CD4-positive, alpha-beta T cell treated with Interleukin-10 for 1 hour (primary cell): ENCODE measurements around the gene GRB2.
"Not testable (repeated sequence)": the region's sequence is repeated elsewhere in the genome, so short reads cannot be mapped to it uniquely, and the experiment has no call there.

Experiments used
- DNase-seq: peaks from one replicate; pipeline ENCODE4 v3.0.0-alpha.2; 2020

GRB2 gene

DNA sequence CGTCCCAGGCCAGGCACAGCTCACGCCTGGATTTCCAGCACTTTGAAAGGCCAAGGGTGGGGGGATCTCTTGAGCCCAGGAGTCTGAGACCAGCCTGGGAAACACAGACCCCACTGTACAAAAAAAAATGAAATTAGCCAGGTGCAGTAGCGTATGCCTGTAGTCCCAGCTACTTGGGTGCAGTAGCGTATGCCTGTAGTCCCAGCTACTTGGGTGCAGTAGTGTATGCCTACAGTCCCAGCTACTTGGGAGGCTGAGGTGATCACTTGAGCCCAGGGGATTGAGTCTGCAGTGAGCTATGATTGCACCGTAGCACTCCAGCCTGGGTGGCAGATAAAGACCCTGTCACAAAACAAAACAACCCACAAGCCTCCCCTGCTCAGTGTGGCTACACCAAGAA is 89.2 kb downstream of the GRB2 start:
- DNase-seq: no peak

DNA sequence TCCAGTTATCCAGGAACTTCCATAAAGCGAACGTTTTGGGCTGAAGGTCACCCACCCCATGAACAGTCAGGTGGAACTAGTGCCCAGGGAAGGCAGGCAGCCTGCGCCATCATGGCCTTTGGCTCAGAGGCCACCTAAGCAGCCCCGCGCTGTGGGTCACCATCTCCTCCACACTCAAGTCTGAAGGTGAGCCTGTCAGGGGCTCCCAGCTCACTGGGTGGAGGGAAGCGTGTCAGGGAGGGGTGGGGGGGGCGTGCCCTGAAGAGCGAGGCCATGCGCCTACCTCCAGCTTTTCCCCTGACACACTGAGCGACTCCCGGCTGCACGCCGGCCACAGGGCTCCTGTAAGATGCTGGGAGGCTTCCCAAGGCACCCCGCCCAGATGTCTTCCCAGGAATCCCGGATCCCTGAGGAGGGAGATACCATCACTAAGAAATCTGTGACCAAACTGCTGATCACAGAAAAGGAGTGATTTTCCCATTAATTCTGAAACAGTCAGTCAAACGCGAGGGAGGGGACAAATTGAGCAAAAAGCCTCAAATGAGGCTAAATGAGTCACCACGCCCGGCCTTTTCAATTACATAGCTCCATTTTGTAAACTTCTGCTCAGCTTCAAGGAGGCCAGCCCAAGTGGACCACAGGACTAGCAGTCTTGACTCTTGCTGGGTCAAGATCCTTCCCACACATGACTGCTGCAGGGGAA is 89.8 kb downstream of the GRB2 start:
- no peak for DNase-seq

DNA sequence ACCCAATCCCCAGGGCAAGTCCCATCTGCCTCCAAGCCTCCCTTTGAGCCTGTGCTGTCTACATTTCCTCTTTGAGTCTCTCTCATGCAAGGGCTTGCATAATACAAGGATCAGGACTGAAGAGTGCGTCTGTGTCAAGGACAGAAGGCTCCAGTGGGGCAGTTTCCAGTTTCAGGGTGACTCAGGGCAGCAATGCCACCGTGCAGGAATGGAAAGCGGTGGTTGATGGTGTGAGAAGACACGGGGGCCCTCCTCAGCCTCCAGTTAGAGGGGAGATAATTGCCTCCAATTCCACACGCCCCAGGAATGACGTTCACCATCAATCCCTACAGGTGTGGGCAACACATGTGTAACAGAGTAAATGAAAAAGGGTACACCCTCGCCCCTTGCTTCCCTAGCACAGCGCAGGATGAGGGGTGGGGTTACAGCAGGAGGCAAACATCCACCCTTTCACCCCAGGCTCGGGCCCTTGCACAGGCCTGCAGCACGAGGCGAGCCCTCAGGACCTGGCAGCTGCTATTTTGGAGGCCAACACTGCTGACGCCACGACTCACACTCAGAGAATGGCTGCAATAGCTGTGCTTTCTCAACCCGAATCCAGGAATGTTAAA is 91.4 kb downstream of the GRB2 start:
- no peak for DNase-seq

DNA sequence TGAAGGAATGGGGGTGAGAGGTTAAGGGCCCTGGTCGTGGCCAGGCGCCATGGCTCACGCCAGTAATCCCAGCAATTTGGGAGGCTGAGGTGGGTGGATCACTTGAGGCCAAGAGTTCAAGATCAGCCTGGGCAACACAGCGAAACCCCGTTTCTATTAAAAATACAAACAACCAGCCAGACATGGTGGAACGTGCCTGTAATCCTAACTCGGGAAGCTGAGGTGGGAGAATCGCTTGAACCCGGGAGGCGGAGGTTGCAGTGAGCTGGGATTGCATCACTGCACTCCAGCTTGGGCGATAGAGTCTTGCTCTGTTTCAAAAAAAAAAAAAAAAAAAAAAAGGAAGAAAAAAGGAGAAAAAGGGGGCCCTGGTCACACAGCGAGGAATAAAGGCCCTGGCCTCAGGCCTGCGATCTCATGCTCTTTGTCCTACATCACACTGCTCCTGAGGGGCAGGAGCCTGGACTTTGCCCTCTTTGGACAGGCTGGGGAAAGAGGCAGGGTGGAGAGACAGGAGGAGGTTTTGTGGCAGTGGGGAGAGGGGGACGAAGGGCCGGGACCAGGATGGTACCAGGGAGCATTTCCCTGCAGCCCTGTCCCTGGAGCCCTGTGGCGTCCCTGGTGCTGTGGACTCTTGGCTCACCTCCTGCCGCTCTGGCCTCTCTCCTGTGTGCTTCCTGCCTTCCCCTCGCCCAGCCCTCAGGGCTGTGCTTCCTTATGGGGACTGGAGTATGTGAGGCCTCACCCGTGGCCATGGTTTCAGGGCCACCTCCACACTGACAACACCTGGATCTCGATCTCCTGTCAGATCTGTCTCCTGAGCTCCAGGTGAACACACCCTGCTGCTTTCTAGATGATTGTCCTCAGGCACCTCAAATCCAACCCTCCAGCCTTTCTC is 96.5 kb downstream of the GRB2 start:
- DNase-seq: no peak

DNA sequence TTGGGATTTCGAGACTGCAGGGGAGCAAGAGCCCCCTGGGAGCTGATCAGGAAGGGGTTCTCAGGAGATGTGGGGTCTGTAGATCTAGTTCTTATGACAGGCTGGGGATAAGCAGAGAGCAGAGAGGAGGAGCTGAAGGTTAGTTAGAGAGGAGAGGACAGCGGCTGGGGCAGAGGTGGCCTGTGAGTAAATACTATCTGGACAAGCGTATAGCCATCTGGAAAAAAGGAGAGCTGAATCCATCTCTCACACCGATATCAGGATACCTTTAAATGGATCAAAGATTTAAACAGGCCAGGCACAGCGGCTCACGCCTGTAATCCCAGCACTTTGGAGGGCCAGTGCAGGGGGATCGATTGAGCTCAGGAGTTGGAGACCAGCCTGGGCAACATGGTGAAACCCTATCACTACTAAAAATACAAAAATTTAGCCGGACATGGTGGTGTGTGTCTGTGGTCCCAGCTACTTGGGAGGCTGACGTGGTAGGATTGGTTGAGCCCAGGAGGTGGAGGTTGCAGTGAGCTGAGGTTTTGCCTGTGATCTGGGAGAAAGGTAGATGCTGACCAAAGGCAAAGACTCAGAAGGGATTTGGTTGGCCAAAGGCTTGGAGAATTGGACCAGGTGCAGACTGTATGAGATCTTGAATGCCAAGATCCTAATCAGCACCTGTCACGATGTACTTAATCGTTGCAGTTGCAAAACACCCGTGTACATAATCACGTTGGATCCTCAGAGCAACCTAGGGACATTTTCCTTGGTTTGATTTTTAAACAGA is 97.3 kb downstream of the GRB2 start:
- DNase-seq: no peak

DNA sequence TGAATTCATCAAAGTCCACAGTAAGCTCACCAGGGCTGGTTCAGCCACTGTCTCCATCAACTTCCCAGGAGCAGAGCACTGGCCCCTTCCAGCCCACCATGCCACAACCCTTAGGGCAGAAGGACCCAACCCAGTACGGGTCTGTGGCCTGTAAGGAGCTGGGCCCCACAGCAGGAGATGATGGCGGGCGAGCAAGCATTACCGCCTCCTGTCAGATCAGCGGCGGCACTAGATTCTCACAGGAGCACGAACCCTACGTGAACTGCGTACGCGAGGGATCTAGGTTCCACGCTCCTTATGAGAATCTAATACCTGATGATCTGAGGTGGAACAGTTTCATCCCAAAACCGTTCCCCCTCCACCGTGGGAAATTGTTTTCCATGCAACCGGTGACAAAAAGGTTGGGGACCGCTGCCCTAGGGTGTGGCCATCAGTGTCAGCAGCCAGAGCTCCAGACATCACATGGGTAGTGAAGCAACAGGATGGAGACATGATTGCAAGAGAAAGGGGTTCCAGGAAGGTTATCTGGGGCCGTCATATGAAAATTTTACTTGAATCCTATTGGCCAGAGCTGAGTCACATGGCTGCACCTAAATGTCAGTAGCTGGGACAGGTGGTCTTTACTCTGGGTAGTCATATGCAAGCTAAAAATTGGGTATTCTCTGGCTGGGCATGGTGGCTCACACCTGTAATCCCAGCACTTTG is 103.8 kb downstream of the GRB2 start:
- no peak for DNase-seq

DNA sequence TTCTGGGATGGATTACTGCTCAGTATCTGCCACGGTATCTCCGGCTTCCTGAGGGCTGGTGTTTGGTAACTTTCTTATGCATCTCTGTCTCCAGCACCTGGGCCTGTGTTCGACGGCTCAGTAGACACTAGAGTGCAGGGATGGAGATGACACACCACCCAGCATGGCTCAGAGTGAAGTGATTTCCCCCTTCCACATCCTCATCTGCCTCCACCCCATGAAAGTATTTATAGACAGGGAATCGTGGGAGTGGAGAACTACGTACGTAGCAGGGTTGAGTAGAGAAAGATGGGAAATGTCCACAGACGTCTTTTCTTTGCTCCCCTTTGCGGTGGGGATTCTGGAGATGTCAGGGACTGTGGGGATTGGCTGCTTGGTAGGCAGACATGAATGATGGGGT is 104.4 kb downstream of the GRB2 start:
- DNase-seq: no peak

DNA sequence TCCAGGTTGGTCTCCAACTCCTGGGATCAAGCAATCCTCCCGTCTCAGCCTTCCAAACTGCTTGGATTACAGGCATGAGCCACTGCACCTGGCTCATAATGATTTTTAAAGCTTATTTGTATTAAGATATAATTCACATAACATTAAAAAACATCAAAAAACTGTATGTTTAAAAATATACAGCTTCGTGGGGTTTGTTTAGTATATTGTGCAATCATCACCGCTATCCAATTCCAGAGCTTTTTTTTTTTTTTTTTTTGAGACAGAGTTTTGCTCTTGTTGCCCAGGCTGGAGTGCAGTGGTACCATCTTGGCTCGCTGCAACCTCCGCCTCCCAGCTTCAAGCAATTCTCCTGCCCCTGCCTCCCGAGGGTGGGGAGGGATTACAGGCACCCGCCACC is 105.2 kb downstream of the GRB2 start:
- DNase-seq: no peak

DNA sequence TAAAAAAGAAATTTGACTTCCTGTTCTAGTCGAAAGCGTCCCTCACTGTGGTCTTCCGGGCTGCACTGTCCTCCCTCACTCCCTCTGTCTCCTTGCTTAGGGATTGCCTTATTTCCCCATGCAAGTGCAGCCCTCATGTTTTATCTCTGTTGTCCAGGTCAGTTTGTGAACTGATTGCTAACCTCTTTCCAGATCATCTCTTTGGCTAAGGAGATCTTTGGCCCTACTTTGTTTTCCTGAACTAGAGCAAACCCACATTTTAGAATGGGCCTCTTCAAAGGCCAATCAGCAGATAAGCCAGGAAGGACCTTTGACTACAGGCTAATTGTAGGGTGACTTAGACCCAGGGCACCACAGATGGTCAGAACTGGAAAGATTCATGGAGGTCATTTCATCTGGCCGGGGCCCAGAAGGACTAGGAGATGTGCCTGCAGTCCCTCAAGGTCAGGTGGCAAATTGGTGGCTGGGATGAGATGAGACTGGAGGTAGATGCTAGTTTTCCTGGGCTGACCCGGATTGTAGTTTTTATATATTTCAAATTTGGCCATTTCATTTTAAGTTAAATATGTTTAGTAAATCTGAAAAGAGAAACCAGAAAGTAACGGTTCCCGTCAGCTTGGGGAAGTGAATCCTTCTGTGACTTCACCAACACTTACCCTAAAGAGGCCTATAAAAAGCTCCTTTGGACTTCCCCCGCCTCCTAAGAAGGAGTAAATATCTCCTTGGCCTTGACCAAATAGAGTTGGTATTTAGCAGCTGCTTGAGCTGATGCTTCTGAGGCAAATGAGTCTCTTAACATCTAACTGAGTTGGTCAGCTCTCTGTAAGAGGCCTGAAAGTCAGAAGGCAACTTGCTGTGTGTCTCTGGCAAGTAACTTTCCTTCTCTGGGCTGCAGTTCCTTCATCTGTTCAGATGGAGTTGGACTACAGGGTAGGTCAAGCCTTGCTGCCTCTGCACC is 110.0 kb downstream of the GRB2 start:
- DNase-seq: peak; percentile 28

DNA sequence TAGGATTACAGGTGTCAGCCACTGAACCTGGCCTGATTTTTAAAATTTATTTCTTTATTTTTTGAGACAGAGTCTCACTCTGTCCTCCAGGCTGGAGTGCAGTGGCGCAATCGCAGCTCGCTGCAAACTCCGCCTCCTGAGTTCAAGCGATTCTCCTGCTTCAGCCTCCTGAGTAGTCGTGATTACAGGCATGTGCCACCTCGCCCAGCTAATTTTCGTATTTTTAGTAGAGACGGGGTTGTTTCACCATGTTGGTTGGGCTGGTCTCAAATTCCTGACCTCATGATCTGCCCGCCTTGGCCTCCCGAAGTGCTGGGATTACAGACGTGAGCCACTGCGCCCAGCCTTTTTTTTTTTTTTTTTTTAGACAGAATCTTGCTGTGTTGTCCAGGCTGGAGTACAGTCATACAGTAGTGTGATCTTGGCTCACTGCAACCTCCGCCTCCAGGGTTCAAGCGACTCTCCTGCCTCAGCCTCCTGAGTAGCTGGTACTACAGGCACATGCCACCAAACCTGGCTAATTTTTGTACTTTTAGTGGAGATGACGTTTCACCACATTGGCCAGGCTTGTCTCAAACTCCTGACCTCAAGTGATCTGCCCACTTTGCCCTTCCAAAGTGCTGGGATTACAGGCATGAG is 112.5 kb downstream of the GRB2 start:
- not testable (repeated sequence) for DNase-seq

DNA sequence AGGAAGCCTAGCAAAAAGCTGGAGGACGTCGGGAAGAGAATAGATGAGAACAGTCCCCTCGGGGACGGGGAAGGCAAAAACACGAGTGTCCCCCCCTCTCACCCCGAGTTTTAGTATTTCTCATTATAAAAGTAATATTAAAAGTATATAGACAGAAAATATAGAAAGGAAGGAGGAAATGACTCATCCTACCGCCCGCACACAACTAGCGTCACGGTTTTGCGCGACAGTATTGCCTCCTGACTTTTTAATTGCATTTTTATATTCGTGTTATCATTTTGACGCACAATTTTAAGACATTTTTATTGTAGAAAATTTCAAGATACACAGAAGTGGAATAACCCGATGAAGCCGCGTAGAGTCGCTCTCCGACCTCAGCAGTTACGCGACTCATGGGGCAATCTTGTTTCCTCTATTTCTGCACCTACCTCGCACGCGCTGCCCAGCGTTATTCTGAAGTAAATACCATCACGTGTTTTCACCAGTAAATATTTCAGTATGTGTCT is 115.6 kb downstream of the GRB2 start:
- DNase-seq: peak; percentile 62

DNA sequence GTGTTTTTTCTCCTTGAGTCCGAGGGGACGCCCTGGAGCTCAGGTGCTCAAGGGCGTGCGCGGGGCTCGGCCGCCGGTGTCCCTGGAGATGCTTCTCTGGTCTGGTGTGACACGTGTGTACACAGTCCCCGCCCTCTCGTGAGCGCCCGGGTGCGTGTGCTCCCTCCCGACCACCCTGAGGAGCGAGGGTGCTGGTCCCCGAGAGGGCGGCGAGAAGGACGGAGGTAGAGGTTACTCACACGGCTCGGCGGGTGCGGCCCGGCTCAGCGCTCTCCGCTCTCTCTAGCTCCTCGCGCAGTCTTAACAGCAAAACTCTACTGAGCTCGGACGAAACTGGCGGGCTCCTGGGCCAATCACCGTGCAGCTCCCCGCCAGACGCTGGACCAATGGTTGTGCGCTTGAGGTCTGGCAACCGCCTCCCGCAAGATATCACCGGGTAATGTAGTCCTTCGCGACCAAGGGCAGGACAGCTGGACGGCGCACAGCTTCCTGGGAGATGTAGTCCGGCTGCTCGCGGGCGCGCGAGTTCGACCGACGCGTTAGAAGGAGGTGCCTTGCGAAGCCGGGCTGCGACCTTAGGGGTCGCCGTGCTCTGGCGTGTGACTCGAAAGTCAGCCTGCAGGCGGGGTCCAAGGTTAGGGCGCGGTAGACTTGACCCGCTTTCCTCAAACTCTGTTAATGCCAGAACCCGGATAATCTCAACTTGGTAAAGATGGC is 116.2 kb downstream of the GRB2 start, which contains the start of gene SLC25A19:
Gene SLC25A19 (minus strand): TSS at position 319 of the 717 bp plus-strand sequence. CDS start 2,669 bp downstream, outside the sequence.
- DNase-seq: peak; percentile 98

DNA sequence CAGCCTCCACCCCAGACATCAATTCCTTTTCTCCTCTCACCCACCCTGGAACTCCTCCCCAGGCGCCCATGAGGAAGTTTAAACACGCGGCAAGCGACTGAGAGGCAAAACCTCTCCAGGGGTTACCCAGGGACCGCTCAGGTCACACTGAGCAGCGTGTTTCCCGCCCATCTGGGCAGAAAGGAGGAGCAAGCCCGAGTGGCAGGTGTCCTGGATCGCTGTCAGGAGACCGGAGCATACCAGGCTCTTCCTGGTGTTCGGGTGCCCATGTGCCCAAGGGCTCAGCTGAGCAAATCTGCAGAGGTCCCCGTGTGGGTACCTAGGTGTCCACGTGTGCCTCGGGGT is 116.7 kb downstream of the GRB2 start:
- no peak for DNase-seq

DNA sequence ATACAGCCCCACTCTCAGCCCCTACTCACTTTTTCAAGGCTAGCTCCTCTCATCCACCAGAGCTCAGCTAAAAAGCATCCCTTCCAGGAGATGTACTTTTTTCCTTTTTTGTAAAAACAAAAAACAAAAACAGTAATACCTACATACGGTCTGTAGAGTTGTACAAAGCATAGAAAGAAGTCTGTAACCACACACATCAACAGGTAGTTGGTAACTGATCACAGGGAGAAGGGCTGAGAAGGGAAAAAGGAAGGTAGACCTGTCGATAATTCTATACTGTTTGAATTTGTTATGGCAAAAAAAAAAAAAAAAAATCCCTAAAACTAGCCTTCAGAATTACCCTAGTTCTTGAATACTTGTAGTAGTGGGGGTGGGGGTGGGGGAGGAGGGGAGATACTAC is 117.1 kb downstream of the GRB2 start:
- no peak for DNase-seq

DNA sequence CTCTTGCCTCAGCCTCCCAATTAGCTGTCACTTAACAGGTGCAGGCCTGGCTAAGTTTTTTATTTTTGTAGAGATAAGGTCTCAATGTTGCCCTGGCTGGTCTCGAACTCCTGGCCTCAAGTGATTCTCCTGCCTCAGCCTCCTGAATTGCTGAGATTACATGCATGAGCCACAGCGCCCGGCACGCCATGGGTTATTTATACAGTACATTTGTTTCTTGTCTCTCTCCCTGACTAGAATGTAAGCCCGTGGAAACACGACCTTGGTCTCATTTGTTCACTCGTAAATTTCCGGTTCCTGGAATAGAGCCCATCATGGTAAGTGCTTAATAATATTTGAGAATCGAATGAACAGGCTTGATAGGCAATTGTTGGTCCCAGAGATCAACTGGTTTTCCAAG is 118.3 kb downstream of the GRB2 start:
- DNase-seq: no peak

DNA sequence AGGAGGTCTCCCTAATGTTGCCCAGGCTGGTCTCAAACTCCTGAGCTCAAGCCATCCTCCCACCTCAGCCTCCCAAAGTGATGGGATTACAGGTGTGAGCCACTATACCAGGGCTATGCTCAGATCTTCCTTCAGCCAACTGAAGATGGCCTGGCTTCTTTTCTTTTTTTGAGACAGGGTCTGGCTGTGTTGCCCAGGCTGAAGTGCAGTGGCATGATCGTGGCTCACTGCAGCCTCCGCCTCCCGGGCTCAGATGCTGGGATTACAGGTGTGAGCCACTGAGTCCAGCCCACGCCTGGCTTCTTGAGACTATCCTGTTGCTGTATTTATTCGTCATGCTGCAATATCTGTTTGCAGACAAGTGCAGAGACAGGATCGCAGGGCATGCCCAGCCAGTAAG is 120.4 kb downstream of the GRB2 start:
- DNase-seq: no peak

DNA sequence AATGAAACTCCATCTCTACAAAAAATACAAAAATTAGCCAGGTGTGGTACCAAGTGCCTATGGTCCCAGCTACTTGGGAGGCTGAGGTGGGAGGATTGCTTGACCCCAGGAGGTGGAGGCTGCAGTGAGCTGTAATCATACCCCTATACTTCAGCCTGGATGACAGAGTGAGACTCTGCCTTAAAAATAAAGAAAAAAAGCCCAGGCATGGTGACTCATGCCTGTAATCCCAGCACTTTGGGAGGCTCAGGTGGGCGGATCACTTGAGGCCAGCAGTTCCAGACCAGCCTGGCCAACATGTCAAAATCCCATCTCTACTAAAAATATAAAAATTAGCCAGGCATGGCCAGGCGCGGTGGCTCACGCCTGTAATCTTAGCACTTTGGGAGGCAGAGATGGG is 125.3 kb downstream of the GRB2 start:
- not testable (repeated sequence) for DNase-seq

DNA sequence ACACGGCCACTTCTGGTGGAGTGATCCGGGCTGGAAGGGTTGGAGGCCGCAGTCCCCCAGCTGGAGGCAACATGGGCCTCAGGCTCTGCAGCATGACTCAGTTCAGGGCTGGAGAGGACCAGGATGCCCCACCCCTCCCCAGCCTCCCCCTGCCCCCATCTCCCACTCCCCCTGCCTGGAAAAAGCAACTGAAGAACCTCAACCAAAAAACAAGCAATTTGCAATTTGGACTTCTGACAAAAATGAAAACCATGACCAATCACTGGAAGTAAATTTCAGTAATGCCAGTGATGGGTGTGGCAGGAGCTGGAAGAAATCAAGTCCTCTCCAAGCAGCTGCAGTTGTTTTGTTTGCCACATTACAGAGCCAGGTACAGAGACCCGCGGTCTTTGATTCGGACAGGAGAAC is 127.8 kb downstream of the GRB2 start:
- DNase-seq: no peak

DNA sequence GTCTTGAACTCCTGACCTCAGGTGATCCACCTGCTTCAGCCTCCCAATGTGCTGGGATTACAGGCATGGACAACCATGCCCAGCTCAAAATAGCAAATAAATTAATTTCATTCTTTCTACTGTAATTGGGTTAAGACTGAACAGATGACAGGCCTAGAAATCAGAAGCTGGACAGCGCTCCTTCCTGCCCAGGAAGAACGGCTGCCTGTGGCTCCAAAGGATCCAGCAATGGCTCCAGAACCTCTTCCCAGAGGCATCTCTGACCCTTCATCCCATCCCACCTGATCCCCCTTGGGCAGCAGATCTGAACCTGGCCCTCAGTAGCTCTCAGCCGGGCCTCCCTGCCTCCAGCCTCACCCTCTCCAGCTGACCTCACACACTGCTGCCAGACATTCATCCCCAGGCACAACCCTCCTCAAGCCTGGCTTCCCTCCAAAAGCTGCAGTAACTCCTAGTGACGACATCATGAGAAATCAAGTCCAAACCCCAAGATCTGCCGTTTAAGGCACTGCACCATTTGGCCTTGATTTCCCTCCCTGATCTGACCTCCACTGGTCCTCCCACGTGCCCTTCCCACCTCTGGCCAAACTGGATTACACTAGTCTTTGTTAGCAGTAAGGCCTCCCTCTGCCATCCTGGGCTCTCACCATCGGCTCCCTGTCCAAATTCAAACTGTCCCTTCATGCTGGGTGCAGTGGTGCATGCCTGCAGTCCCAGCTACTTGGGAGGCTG is 131.3 kb downstream of the GRB2 start:
- no peak for DNase-seq
